KOPT-K1 (cell line): Measurements from ENCODE around the gene ALG10B.
"Not testable (repeated sequence)": the region's sequence is repeated elsewhere in the genome, so short reads cannot be mapped to it uniquely, and the experiment has no call there.

Experiments used
- H3K27ac ChIP-seq: fragments of 200-600 bp; sonication (generic); 2 replicates; pipeline ENCODE4 v1.5.1; 2016; ENCODE audit warnings: antibody characterized with exemption, mild to moderate bottlenecking, low read depth, low read length; ENCODE audit not compliant: poor library complexity, severe bottlenecking
- H3K36me3 ChIP-seq: fragments of 200-600 bp; sonication (generic); 2 replicates; pipeline ENCODE4 v1.5.1; 2017; ENCODE audit warnings: antibody characterized with exemption, mild to moderate bottlenecking, low read length, moderate library complexity; ENCODE audit not compliant: insufficient read depth
- H3K9me3 ChIP-seq: fragments of 200-600 bp; sonication (generic); 2 replicates; pipeline ENCODE4 v1.5.1; 2017; ENCODE audit warnings: antibody characterized with exemption, low read length, mild to moderate bottlenecking; ENCODE audit not compliant: insufficient read depth, poor library complexity, severe bottlenecking

Gene ALG10B

GRCh38 chr12:38343916-38344315, 27.3 kb downstream of the ALG10B start:
- not testable (repeated sequence) for H3K36me3 ChIP-seq, H3K27ac ChIP-seq, H3K9me3 ChIP-seq

- no peaks in the 10 kb centered on the region for H3K9me3 ChIP-seq
- peak overlapping the region; percentile 34 for H3K27ac ChIP-seq
- no peaks in the 10 kb centered on the region for H3K36me3 ChIP-seq
Measured at GRCh38 chr12:38350342-38351174, 34.0 kb downstream of the ALG10B start.

- not testable (repeated sequence) for H3K9me3 ChIP-seq, H3K36me3 ChIP-seq
- H3K27ac ChIP-seq: peak overlapping the region; percentile 34
Measured at GRCh38 chr12:38351175-38351508, 34.6 kb downstream of the ALG10B start.

- Histone ChIP-seq H3K27ac (no peak overlapping the region), H3K9me3 (no peaks in the 10 kb centered on the region), H3K36me3 (no peaks in the 10 kb centered on the region)
Measured at GRCh38 chr12:38367506-38367905, 50.9 kb downstream of the ALG10B start.

- no peak overlapping the region for H3K27ac ChIP-seq
- no peaks in the 10 kb centered on the region for H3K36me3 ChIP-seq
- H3K9me3 ChIP-seq: no peaks in the 10 kb centered on the region
Measured at GRCh38 chr12:38370311-38370710, 53.7 kb downstream of the ALG10B start.

GRCh38 chr12:38373784-38374183, 57.2 kb downstream of the ALG10B start:
- Histone ChIP-seq H3K27ac (no peak overlapping the region), H3K36me3 (no peaks in the 10 kb centered on the region), H3K9me3 (no peaks in the 10 kb centered on the region)

- Histone ChIP-seq H3K36me3 (no peaks in the 10 kb centered on the region), H3K9me3 (no peaks in the 10 kb centered on the region), H3K27ac (no peak overlapping the region)
Measured at GRCh38 chr12:38374751-38375150, 58.2 kb downstream of the ALG10B start.
